GM12864 (cell line): Measurements from ENCODE around the gene RTN4RL2.

ENCODE experiments used
- DNase-seq: peaks from one replicate; pipeline ENCODE4 v3.0.0-alpha.2; 2011; ENCODE audit warnings: low read depth
- H3K4me3 ChIP-seq: 2 replicates; pipeline ENCODE4 v1.5.1; 2011; ENCODE audit warnings: mild to moderate bottlenecking, low read depth, low read length, control low read depth
- CTCF ChIP-seq: IDR thresholded peaks from 2 replicates; pipeline ENCODE4 v1.5.1; 2011; ENCODE audit warnings: low read depth, mild to moderate bottlenecking, moderate library complexity, low read length, control low read depth, inconsistent platforms; ENCODE audit errors: missing control alignments

Gene RTN4RL2

GRCh38 chr11:57419146-57419545 lies 41.2 kb upstream of the RTN4RL2 start:
- DNase-seq = no peak
- H3K4me3 ChIP-seq = no peak overlapping the region

GRCh38 chr11:57421066-57421465 lies 39.3 kb upstream of the RTN4RL2 start:
- no peak overlapping the region for H3K4me3 ChIP-seq
- no peak for DNase-seq
- no peak for TF ChIP-seq CTCF

More at GRCh38 chr11:57419146-57419545, 41.2 kb upstream of the RTN4RL2 start:
- no peak for TF ChIP-seq CTCF

- no peak for DNase-seq
- no peak for TF ChIP-seq CTCF
- no peak overlapping the region for H3K4me3 ChIP-seq
Measured at GRCh38 chr11:57421805-57422204, 38.5 kb upstream of the RTN4RL2 start.

- H3K4me3 ChIP-seq = no peak overlapping the region
- DNase-seq = no peak
- TF ChIP-seq CTCF = no peak
Measured at GRCh38 chr11:57422669-57423068, 37.7 kb upstream of the RTN4RL2 start.

- peak overlapping the region; percentile 85 for H3K4me3 ChIP-seq
Measured at GRCh38 chr11:57424137-57424791, 36.1 kb upstream of the RTN4RL2 start.

GRCh38 chr11:57424792-57425564 lies 35.4 kb upstream of the RTN4RL2 start:
- TF ChIP-seq CTCF = no peak
- H3K4me3 ChIP-seq = peak overlapping the region; percentile 85
- DNase-seq = peak; percentile 93

More at GRCh38 chr11:57424137-57424791, 36.1 kb upstream of the RTN4RL2 start:
- no peak for DNase-seq
- no peak for TF ChIP-seq CTCF
